ENCODE measurements around the gene RIPOR1.
"Not testable (repeated sequence)": the region's sequence is repeated elsewhere in the genome, so short reads cannot be mapped to it uniquely, and the experiment has no call there.

The RIPOR1 gene

DNA sequence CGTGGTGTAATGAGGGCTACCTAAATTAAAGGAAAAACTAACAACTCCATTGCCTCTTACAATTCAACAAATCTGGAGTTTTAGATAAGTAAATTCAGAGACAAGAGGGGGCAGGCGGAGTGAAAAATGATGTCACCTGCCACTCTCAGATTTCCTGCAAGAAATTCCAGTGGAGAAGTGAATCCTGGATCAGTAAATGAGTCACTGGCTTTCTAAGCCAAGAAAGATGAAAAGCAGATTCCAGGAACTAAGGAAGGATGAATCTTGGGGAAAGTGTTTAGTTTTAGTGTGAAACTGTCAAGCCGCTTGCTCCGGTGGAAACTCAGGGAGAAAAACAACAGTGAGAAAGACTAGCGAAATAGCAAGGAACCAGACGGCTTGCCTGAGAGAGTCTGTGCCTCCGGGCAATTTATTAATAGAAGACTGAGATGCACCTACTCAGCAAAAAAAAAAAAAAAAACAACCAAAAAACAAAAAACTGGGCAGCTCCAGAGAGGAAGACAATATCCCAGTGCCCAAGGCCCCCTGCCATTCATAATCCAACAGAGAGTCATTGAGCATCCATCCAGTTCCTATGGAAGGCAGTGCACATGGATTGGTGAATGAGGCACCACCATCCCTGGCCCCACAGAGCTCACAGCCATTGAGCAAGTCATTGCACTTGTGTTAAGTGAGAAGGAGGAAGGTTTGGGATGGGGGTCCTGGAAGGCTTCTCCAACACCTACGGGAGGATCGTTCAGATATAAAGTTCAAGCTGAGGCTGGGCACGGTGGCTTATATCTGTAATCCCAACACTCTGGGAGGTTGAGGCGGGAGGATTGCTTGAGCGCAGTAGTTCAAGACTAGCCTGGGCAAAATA lies 12.1 kb upstream of the RIPOR1 start:
- no peak for DNase-seq

DNA sequence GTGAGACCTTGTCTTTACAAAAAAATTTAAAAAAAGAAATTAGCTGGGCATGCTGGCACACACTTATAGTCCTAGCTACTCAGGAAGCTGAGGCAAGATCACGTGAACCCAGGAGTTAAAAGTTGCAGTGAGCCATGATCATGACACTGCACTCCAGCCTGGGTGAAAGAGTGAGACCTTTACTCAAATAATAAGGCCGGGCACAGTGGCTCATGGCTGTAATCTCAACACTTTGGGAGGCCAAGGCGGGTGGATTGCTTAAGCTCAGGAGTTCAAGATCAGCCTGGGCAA lies 11.5 kb upstream of the RIPOR1 start:
- DNase-seq = no peak

DNA sequence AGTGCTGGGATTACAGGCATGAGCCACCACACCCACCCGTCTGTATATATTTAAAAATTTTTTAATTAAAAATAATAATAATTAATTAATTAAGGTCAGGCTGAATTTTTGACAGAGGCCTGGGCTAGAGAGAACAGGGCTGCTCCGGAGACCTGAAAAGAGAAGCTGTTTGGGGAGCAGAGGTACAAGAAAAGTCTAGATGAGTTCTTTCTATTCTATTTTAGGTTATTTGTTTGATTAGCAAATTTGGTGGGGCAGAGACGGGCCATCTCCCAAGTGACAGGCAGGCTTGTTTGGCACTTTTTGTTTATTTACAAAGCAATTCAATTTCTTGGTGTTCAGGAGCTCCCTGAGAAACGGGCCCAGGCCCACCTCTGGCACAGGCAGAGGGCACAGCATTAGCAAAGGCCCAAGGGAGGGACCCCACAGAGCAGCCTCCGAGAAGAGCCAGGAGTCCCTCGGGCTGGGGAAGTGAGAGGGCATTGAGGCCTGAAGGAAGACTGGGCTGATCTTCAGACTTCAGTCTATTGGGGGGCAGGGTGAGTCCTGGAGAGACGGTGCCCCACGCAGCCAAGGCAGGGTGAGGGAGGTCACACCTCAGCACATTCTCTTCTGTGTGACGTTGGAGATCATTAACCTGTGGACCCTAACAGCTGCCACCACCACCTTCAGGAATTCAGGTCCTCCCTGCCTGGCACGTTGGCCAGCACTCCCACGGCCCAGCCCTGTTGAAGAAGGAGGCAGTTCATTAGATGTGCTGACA lies 10.8 kb upstream of the RIPOR1 start:
- peak; percentile 75 for DNase-seq

DNA sequence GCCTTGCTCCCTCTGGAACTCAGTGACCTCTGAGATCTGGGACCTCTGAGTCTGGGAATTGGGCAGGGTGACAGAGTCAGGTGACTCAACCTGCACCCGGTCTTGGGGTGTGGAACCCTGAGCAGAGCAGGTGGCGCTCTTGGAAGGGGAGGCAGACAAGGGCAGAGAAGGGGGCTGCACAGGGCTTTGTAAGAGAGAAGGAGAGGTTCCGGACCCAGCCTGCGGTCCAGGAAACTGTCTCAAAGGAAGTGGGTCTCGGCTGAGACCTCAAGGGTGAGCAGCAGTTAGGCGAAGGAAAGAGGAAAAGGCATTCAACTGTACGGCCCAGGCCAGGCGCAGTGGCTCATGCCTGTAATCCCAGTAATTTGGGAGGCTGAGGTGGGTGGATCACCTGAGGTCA lies 10.0 kb upstream of the RIPOR1 start:
- no peak for DNase-seq

DNA sequence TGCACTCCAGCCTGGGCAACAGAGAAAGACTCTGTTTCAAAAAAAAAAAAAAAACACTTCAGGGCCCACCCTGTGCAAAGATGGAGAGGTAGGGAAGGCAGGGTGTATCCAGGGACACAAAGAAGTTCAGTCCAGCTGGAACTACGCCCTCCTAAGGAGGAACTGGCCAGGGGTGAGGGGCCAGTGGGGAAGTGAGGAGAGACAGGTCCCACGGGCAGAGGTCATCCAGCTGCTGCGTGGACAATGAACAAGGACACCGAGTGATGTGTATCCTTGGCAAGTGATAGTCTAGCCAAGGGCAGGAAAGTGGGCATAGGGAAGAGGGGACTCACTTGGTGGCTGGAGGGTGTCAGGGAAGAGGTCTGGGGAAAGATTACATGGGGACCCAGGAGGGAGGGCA lies 9.4 kb upstream of the RIPOR1 start:
- no peak for DNase-seq

DNA sequence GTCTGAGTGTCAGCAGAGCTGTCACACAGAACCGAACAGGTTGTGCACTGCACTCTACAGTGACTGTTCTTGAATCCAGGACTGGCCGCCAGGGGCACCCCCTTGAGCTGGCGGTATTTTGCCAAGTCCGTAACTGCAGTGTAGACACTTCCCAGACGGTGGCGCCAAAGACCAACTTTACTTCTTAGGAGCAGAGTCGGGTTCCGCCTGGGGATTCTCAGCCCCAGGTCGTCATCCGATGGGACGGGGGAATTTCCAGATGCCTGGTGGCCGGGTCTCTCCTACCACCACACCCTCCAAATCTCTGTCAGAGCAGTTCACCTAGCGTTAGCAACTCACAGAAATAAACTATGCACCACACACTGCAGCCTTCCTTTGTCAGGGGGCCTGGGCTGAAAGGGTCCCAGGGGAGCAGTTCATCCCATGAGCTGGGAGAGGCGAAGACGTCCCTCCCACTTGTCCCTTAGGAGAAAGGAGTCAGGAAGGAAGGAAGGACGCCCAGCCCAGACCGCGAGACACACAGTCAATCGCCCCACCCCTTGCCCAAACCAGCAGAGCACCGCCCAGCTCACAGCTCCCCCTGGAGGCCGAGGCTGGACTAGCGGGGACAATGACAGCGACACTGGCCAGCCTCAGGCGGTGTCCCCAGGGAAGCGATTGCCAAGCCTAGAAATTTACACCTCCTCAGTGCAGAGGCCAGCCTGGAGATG lies 7.4 kb upstream of the RIPOR1 start:
- DNase-seq = peak; percentile 96

DNA sequence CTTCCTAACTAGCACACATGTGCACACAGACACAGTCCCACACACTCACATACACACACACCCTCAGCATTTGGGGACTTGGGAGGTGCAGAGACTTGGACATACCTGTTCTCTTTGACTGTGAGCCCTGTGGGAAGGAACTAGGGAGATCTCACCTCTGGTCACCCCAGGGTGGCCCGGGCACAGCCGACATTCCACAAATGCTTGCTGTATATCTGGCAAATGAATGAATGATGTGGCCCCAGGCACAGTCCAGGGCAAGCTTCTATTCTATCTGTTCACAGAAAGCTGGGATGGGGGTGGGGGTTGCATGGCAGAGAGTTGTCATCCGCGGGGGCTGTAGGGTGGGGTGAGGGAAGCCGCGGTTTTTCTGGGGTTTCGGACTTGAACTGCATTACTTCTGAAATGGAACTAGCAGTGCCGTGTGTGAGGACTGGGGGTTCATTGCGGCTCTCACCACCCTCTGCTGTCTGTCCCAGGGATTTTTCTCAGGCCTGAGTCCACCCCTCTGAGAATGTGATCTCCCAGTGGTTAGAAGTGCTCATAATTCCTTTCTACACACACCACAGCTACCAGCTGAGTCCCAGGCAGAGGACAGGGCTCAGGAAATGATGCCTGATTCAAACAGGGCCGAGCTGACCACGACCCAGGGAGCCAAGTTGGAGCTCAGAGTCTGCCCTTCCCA lies 3.3 kb upstream of the RIPOR1 start:
- no peak for DNase-seq

DNA sequence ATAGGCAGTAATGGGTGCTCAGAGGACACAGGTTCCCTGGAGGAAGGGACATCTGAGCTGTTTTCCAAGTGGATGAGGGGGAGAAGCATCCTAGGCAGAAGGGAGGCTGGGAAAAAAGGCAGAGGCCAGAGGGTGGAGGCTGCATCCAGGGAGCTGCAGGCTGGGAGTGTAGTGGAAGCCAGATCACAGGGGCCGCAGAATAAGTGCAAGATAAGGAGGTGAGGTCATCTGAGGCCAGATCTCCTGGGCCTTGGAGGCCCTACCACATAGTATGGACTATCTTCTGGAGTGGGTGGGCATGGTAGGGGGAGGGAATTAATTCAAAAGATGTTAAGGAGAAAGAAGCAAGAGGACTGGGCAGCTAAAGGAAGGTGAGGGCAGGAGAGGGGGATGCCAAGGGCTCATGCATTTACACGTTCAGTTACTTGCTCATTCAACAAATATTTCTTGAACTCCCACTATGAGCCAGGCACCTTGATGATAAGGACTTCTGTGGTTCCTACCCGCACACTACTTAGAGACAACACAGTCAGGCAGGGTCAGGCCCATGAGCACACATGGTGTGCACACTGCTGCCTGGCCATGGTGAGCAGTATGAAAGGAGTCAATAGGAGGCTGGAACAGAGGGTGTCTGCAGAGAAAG lies 2.4 kb upstream of the RIPOR1 start:
- no peak for DNase-seq

DNA sequence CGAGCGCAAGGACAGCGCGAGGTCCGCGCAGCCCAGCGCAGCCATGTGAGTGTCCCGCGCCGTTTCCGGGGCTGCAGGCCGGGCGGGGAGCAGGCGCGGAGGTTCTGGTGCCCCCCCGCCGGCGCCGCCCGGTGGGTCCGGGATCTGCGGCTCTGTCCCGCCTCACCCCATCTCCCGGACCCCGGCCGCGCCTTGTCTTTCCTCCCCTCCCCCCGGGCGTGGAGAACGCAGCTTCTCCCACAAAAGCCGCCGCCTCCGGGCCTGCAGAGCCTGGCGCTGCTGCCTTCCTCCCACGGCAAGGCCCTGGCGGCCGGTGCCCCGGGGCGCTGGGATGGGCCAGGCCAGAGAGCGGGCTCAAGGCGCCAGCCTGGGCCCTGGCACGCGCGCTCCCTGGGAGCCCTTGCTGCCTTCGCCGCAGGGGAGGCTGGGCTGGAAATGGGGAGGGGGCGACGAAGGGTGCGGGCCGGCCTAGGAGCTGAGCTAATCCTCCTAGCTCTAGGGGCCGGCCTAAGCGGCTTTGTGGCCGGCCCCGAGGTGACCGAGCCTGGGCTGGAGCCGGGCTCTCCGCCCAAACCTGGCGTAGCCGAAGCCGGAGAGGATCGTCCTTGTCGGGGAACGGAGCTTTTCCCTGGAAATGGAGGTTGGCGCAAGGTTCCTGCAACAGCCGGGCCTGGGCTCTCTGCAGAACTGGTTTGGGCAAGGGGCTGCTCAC lies 397 bp downstream of the RIPOR1 start:
- no peak for DNase-seq

DNA sequence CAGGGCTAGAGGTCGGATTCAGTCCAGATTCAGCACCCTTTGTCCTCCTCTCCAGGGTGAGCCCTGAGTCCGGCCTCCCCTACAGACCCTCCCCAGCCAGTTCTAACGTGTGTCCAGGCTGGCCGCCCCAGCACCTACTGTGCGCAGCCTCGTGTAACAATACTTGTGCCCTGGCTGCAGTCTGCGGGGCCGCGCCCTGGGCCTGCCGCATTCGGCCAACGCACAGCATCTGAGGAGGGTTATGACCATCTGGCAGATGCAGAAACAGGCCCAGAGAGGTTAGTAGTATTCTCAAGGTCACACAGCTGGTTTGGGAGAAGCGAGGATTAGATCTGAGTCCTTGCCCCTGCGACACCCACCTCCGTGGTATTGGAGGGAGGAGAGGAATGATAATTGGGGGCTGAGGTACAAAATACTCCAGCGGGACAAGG lies 968 bp downstream of the RIPOR1 start:
- no peak for DNase-seq

DNA sequence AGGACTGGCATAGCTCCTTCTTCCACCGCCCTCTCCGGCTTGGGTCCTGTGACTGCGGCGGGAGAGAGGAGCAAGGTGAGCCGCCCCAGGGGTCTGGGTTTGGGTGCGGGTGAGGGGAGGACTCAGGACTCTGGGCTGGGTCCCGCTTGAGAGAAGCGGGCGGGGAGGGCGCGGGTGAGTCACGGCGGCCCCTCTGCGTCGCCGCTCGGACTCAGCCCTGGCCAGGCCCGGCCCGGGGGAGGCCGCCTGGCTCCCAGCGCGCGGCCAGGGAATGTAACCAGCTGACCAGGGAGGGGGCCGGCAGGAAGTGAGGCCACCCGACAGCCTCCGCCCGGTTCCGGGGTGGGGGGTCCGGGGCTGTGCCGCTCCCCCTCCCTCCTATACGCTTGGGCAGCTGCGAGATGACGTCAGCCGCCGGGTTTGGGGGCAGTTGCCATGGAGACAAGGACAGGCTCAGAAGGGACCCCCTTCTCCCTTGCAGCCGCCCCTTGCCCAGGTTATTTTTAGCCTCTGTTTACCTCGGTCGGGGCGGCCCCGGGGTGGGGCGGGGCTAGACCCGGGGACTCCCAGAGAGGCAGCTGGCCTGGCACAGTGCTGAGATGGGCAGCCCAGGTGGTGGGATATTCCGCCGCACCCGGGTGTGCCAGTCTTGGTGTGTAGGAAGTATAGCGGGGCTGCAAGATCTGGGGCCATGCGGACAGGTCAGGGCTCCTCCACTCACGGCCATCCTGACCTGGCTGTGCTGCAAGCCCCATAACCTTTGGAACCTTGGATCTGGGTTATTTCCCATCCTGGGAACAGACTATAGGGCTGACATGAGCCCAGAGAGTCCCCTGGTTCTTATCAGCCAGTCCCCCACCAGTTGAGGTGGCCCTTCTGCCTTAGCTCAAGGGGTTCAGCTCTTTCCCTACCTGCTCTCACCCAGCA lies 1.6 kb downstream of the RIPOR1 start:
- peak; percentile 91 for DNase-seq

DNA sequence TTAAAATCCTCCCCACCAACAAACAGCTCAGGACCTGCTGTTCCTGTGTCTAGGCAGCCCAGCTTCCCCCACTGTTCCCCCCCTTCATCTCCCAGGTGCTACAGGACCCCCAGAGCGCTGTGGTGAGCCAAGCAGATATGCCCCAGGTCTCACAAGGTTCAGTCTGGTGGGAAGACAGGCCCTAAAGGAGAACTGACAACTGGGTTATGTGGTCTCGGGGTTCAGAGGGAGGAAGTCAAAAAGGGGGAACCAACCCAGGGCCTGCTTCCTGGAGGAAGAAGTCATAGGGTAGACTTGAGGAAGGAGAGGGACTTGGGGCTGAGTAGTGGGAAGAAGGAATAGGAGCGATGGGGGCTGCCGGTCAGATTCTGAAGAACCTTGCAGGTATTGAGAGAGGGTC lies 2.6 kb downstream of the RIPOR1 start:
- peak; percentile 73 for DNase-seq

DNA sequence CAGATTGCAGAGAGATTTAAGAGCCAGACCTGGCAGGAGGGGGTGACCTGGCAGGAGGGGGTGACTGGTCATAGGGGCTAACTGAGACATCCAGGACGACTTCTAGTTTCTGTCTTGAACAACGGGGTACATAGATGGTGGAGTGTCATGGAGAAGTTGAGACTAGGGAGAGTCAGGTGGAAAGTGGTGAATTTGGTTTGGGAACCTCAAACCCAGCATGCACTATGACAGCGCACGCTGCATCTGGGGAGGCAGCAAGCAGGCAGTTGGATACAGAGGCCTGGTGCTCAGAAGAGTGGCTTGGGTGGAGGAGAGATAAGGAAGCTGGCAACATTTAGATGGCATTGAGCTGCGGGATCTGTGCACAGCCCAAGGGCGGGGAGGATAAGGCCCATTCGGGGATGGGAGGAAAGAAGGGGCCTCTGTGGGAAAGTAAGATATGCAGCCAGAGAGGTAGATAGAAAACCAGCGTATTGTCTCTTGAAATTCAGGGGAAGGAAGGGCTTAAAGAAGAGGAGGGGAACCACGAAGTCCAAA lies 4.5 kb downstream of the RIPOR1 start:
- no peak for DNase-seq

DNA sequence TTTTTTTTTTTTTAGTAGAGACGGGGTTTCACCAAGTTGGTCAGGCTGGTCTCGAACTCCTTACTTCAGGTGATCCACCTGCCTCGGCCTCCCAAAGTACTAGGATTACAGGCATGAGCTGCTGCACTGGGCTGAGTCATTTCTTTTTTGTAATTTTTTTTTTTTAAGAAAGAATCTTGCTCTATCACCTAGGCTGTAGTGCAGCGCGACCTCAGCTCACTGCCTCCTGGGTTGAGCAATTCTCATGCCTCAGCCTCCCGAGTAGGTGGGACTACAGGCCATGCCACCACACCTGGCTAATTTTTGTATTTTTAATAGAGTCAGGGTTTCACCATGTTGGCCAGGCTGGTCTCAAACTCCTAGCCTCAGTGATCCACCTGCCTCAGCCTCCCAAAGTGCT lies 5.4 kb downstream of the RIPOR1 start:
- DNase-seq = not testable (repeated sequence)

DNA sequence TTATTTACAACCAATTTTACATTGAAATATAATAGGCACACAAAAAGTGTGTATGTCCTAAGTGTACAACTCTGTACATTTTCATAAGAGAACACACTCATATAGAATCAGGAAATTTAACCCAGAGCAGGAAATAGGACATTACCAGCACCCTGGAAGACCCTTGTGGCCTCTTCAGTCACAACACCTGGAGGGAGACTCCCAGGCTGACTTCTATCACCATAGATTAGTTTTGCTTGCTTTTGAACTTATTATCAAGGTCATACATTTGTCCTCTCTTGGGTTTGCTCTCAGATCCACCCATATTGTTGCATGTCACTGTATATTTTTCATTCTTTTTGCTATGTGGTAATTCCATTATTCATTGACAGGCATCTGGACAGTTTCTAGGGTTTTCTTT lies 5.8 kb downstream of the RIPOR1 start:
- no peak for DNase-seq

DNA sequence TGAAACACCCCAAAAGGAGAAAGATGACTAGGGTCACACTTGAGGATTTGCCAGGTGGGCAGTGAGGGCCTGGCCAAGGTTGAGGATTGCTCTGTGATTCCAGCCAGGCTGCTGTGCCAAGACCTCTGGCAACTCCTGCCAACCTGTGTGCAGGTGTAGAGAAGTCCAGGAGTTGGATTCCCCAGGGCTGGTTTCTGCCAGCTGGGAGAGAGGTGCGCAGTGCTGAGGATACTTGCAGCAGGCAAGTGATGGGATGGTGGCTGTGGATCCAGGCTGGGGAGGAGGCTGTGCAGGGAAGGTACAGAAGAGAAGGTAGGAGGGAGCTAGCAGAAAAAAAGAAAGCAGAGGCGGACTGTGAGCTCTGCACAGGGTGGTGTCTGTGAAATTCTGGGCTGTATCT lies 6.6 kb downstream of the RIPOR1 start:
- DNase-seq = no peak

DNA sequence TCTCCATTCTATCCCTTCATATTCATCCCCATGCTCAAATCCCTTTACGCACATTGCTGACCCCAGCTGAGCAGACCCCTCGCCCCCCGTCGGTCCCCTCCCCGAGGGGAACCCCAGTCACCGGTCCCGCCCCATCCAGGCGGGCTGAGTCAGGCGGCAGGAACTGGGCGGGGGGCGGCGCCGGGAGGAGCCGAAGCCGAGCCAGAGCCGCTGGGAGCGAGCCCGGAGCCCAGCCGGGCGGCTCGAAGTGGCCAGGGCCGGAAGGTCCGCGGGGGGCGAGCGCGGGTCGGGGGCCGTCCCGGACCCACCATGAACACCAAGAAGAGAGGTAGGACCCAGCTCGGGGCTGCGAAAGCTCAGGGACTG lies 8.6 kb downstream of the RIPOR1 start:
- DNase-seq = peak; percentile 63

DNA sequence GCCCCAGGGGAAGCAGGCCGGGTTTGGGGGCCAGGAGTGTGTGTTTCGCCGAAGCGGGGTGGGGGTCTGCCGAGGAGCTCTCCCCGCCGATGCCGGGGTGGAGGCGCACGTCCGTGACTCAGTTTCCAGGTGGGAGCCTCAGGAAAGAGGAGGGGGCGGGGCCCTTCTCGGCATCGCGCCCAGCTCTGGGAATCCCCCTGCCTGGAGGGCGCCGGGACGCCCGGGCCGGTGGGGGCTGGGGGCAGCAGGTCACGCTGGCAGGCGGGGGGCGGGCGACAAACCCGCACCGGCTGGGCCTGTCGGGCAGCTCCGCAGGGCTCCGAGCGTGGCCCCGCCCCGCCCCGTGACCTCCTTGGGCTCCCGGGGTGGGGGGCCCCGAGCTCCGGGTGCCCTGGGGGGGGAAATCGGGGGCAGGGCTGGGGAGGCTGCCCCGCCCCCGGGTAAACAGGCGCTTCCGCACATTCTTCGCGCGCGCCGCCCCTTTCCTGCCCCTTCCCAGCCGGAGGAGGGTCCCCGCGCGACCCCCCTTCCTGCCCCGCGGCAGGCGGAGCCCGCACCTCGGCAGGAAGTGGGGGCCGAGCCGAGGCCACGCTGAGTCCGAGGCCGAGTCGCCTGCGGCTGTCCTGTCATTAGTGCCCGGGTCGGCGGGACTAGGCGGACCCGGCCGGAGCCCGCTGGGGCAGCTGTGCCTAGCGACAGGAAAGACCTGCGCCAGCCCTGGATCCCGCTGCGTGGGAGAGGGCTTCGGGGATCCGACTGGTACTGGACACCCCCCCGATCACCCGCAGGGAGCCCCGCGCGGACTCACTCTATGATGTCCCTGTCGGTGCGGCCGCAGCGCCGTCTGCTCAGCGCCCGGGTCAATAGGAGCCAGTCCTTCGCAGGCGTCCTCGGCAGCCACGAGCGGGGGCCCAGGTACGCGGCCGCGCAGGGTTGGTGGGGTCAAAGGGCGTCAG lies 9.3 kb downstream of the RIPOR1 start:
- DNase-seq = peak; percentile 85

DNA sequence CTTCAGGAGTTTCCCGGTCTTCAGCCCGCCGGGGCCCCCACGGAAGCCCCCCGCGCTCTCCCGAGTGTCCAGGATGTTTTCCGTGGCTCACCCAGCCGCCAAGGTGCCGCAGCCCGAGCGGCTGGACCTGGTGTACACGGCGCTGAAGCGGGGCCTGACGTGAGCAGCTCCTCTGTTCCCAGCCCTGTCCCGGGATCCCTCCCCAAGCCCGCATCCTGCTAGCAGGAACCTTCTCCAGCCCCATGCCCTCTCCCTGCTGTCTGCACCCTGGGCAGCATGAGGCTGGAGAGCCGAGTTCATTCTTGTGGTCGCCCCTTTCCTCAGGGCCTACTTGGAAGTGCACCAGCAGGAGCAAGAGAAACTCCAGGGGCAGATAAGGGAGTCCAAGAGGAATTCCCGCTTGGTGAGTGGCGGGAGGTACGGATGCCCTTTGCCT lies 10.1 kb downstream of the RIPOR1 start:
- DNase-seq = no peak

All from CD4-positive, alpha-beta T cell treated with Interleukin-15 for 1 hour (primary cell).